ENCODE data around the gene CCDC141. TPM values are rescaled to one million over a fixed set of nuclear protein-coding genes. Genes with fewer than 3 reads are reported as not detected.

The CCDC141 gene
- total and polyA plus RNA-seq, 2 donors (not counting 3 experiments of a cell fraction or from before 2014, with no cell fraction given) = not detected

DNA sequence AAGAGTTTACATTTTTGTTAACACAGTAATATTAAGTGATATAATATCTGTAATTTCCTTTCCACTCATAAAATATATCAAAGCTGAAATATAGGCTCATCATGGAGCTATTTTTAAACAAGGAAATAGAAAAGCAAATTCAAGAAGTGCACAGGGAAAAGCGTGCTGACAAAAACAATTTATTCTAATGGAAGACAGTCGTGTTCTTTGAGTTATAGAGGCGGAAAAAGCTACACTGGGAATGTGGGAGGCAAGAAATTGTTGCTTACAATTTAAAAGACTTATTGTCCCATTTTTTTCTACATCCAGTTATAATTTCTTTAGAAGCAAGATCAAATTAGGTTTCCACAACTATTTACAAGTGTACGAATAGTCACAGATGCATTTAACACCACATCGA lies 239.5 kb downstream of the CCDC141 start:
- dilution Hi-C loops (cut with MboI; ENCODE audit: extremely low pct_ligation_motif_present, low sequenced_read_pairs) = loop anchor here (25.0 kb wide), 1 partner anchor 102 kb away; no protein-coding TSS in a partner anchor
- no peak overlapping the region for H3K4me3 ChIP-seq (replicated peaks in 1 of 3; ENCODE audit: insufficient read depth in 1 of 3, low read depth in 1 of 3, low read length in 3 of 3)
- FAIRE-seq = no peak

DNA sequence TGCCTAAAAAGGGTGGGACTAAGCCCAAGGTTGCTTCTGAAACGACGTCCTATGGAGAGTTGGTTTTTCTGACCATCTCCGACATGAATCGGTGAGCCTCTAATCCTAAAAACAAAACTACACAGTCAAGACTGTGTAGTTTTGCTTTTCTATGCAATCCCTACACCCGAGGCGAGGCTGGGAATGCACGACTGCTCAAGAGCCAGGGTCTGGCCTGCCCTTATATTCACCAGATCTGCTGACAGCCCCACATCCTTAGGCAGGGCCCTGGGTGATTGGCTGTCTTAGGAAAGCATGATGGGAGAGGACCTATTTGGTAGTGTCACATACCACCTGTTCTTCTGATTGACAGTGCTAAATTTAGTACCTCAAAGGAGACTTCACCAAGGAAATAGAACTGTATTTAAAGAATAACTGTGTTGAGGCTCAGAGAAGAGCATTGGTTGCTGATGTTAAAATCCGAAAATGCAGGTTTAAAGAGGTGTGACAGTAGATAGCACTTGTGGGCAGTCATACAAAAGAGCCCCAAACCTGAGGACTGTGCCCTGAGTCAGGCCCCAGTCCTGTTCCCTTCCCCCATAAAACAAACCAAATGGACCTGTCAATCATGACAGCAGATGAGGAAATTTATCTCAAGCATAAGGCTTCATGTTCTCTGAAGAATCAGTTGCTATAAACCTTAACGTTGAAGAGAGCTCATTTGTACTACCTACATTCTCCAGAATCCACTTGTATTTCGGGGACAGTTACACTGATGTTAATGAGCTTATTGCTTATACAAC lies 242.5 kb downstream of the CCDC141 start, which contains the start of gene TTN:
Gene TTN, minus strand, starts transcription at position 197 of the 782 bp plus-strand sequence. CDS start 2,781 bp downstream, outside the sequence.
- no peak within 1 kb of the TSS for H3K4me2 ChIP-seq (ENCODE audit: insufficient read depth, low read length)
- H4K20me1 ChIP-seq (replicated peaks; ENCODE audit: control insufficient read depth, extremely low read depth, insufficient read depth, low read length) = no peaks in the 10 kb centered on the region
- H3K27me3 ChIP-seq (ENCODE audit: control insufficient read depth in 2 of 2, insufficient read depth in 2 of 2, low read length in 2 of 2) = no peaks in the 10 kb centered on the region
- no peak within 1 kb of the TSS for H2AFZ ChIP-seq (ENCODE audit: low read depth, low read length)
- H3K79me2 ChIP-seq (ENCODE audit: control insufficient read depth, insufficient read depth, low read length) = no peaks in the 10 kb centered on the region
- no peak within 1 kb of the TSS for H3K27ac ChIP-seq (ENCODE audit: insufficient read depth, low read depth, low read length)
- H3K4me3 ChIP-seq (replicated peaks in 1 of 3; ENCODE audit: insufficient read depth in 1 of 3, low read depth in 1 of 3, low read length in 3 of 3) = no peak within 1 kb of the TSS
- no peaks in the 10 kb centered on the region for H3K36me3 ChIP-seq (ENCODE audit: control insufficient read depth in 2 of 2, extremely low read depth in 1 of 2, insufficient read depth in 2 of 2, low read length in 2 of 2)
- no peaks in the 10 kb centered on the region for H3K4me1 ChIP-seq (ENCODE audit: control insufficient read depth, extremely low read depth, insufficient read depth, low read length)
- ChIA-PET POLR2A (no interaction called here), CTCF (interaction anchor here (0.9 to 2.1 kb wide), 4 partner anchors 10 to 106 kb away, joined by 3 to 5 read pairs (median 4); no protein-coding TSS in a partner anchor)
- no TSS peak for BruUV-seq (replicated peaks)
- no peaks in the 10 kb centered on the region for H3K9me3 ChIP-seq (replicated peaks; ENCODE audit: control insufficient read depth, insufficient read depth, low read length)
- H3K9ac ChIP-seq (replicated peaks; ENCODE audit: extremely low read depth, insufficient read depth, low read length) = no peak within 1 kb of the TSS
- intact Hi-C loops (cut with micrococcal nuclease) (no loop called here), dilution Hi-C loops (cut with MboI; ENCODE audit: extremely low pct_ligation_motif_present, low sequenced_read_pairs) (loop anchor here (25.0 kb wide), 1 partner anchor 105 kb away; no protein-coding TSS in a partner anchor)
- no peak for DNase-seq (ENCODE audit: low read depth, low spot score)
- TF ChIP-seq GATA2 (IDR thresholded peaks at IDR 0.05; ENCODE audit: insufficient read depth, insufficient read length, low read depth, low read length) (no peak), EZH2 (IDR thresholded peaks at IDR 0.05; ENCODE audit: borderline replicate concordance, low read depth, low read length, severe bottlenecking) (no peak), POLR2A (IDR thresholded peaks at IDR 0.05; ENCODE audit: low read depth, low read length) (no peak), MYC (IDR thresholded peaks at IDR 0.05; ENCODE audit: low read depth, low read length) (no peak), JUN (IDR thresholded peaks at IDR 0.05; ENCODE audit: borderline replicate concordance, insufficient read depth, insufficient read length, low read depth) (no peak)
- TF ChIP-seq, protein P1, sequence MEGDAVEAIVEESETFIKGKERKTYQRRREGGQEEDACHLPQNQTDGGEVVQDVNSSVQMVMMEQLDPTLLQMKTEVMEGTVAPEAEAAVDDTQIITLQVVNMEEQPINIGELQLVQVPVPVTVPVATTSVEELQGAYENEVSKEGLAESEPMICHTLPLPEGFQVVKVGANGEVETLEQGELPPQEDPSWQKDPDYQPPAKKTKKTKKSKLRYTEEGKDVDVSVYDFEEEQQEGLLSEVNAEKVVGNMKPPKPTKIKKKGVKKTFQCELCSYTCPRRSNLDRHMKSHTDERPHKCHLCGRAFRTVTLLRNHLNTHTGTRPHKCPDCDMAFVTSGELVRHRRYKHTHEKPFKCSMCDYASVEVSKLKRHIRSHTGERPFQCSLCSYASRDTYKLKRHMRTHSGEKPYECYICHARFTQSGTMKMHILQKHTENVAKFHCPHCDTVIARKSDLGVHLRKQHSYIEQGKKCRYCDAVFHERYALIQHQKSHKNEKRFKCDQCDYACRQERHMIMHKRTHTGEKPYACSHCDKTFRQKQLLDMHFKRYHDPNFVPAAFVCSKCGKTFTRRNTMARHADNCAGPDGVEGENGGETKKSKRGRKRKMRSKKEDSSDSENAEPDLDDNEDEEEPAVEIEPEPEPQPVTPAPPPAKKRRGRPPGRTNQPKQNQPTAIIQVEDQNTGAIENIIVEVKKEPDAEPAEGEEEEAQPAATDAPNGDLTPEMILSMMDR (IDR thresholded peaks at IDR 0.05; ENCODE audit: extremely low read depth in 1 of 2, insufficient read depth in 1 of 2, low read depth in 1 of 2, low read length in 2 of 2) = no peak
- no peak for FAIRE-seq
- H3K9me1 ChIP-seq (replicated peaks; ENCODE audit: control insufficient read depth, extremely low read depth, insufficient read depth, low read length) = no peaks in the 10 kb centered on the region

More for the DNA sequence above, 239.5 kb downstream of the CCDC141 start:
- no peak overlapping the region for H3K4me2 ChIP-seq (ENCODE audit: insufficient read depth, low read length)
- H3K4me1 ChIP-seq (ENCODE audit: control insufficient read depth, extremely low read depth, insufficient read depth, low read length) = no peaks in the 10 kb centered on the region
- no peaks in the 10 kb centered on the region for H3K36me3 ChIP-seq (ENCODE audit: control insufficient read depth in 2 of 2, extremely low read depth in 1 of 2, insufficient read depth in 2 of 2, low read length in 2 of 2)
- no peak overlapping the region for H3K9ac ChIP-seq (replicated peaks; ENCODE audit: extremely low read depth, insufficient read depth, low read length)
- H2AFZ ChIP-seq (ENCODE audit: low read depth, low read length) = no peak overlapping the region
- ChIA-PET CTCF (interaction anchor here (1.3 to 1.8 kb wide), 3 partner anchors 15 to 49 kb away, joined by 4 to 5 read pairs (median 5); no protein-coding TSS in a partner anchor), POLR2A (no interaction called here)
- H3K9me1 ChIP-seq (replicated peaks; ENCODE audit: control insufficient read depth, extremely low read depth, insufficient read depth, low read length) = no peaks in the 10 kb centered on the region
- no peaks in the 10 kb centered on the region for H4K20me1 ChIP-seq (replicated peaks; ENCODE audit: control insufficient read depth, extremely low read depth, insufficient read depth, low read length)
- BruUV-seq (replicated peaks) = no TSS peak
- no peak overlapping the region for H3K27ac ChIP-seq (ENCODE audit: insufficient read depth, low read depth, low read length)
- intact Hi-C loops (cut with micrococcal nuclease) = no loop called here
- no peak for DNase-seq (ENCODE audit: low read depth, low spot score)
- TF ChIP-seq POLR2A (IDR thresholded peaks at IDR 0.05; ENCODE audit: low read depth, low read length) (no peak), GATA2 (IDR thresholded peaks at IDR 0.05; ENCODE audit: insufficient read depth, insufficient read length, low read depth, low read length) (no peak), MYC (IDR thresholded peaks at IDR 0.05; ENCODE audit: low read depth, low read length) (no peak)
- TF ChIP-seq, protein P2, sequence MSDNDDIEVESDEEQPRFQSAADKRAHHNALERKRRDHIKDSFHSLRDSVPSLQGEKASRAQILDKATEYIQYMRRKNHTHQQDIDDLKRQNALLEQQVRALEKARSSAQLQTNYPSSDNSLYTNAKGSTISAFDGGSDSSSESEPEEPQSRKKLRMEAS (IDR thresholded peaks at IDR 0.05; ENCODE audit: insufficient read depth, insufficient read length) = no peak
- H3K27me3 ChIP-seq (ENCODE audit: control insufficient read depth in 2 of 2, insufficient read depth in 2 of 2, low read length in 2 of 2) = no peaks in the 10 kb centered on the region
- H3K9me3 ChIP-seq (replicated peaks; ENCODE audit: control insufficient read depth, insufficient read depth, low read length) = no peaks in the 10 kb centered on the region
- H3K79me2 ChIP-seq (ENCODE audit: control insufficient read depth, insufficient read depth, low read length) = no peaks in the 10 kb centered on the region

All from endothelial cell of umbilical vein (primary cell).